Activated naive CD8-positive, alpha-beta T cell (primary cell): ENCODE measurements around the gene CDC37L1.
"Not testable (repeated sequence)": the region's sequence is repeated elsewhere in the genome, so short reads cannot be mapped to it uniquely, and the experiment has no call there.

ENCODE experiments used
- H3K27ac Mint-ChIP-seq: one replicate; pipeline ENCODE4 v1.8.0; 2021; ENCODE audit warnings: mixed read lengths
- H3K27me3 Mint-ChIP-seq: one replicate; pipeline ENCODE4 v1.8.0; 2021; ENCODE audit warnings: mixed read lengths
- H3K36me3 Mint-ChIP-seq: one replicate; pipeline ENCODE4 v1.8.0; 2021; ENCODE audit warnings: mixed read lengths
- H3K4me1 Mint-ChIP-seq: one replicate; pipeline ENCODE4 v1.8.0; 2021; ENCODE audit warnings: low read depth, mixed read lengths
- H3K4me3 Mint-ChIP-seq: one replicate; pipeline ENCODE4 v1.8.0; 2021; ENCODE audit warnings: mild to moderate bottlenecking, mixed read lengths
- H3K9me3 Mint-ChIP-seq: one replicate; pipeline ENCODE4 v1.8.0; 2021; ENCODE audit warnings: low read depth, mixed read lengths

Gene CDC37L1

DNA sequence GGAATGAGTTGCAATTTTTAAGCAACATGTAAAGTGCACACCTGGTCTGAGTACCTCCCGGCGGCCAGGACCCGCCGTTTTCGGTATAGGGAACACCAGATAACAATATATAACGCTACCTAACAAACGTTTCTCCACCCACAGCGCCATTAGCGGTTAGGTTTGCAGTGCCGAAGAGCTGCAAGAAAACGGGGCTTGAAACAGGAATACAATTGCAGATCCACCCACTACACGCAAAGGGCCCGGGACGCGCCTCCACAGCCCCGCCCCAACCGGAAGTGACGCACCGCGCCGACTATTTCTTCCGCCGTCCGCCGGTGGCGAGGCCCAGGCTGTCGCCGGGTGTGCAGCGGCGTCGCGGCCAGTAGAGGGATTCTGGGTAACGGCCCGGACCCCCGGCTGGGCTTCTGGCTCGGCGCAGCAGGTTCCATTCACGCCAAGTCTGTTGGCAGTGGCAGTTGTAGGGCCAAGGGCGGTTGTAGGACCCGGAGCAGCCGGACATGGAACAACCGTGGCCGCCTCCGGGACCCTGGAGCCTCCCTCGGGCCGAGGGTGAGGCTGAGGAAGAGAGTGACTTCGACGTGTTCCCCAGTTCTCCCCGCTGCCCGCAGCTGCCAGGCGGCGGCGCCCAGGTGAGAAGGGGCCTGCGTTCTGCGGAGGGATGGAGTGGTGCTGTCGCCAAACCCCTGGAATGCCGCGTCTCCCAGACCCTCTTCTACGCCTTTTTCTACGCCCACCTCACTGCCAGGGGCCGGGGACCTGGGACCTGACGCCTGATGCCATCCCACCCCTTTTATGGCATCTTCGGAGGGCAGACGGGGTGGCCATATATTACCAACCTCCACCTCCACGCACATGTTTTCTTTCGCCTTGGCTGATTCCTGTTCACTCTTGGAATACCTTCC, at the start of gene CDC37L1:
CDC37L1 (plus strand) TSS at position 302 of the 905 bp plus-strand sequence; CDS start at position 501, 199 bp downstream.
- Mint-ChIP-seq H3K4me3 (no peak within 1 kb of the TSS), H3K9me3 (no peaks in the 10 kb centered on the region), H3K36me3 (peaks cover 10% of the 10 kb centered on the region)

GRCh38 chr9:4630836-4631235, 48.5 kb upstream of the CDC37L1 start:
- Mint-ChIP-seq H3K27me3 (no peaks in the 10 kb centered on the region), H3K36me3 (peaks cover 8% of the 10 kb centered on the region), H3K27ac (no peak overlapping the region), H3K4me3 (no peak overlapping the region), H3K4me1 (peaks cover 2% of the 10 kb centered on the region), H3K9me3 (no peaks in the 10 kb centered on the region)

More for the DNA sequence above, at the start of gene CDC37L1:
- H3K4me1 Mint-ChIP-seq: peaks cover 15% of the 10 kb centered on the region
- no peak within 1 kb of the TSS for H3K27ac Mint-ChIP-seq
- H3K27me3 Mint-ChIP-seq: no peaks in the 10 kb centered on the region

DNA sequence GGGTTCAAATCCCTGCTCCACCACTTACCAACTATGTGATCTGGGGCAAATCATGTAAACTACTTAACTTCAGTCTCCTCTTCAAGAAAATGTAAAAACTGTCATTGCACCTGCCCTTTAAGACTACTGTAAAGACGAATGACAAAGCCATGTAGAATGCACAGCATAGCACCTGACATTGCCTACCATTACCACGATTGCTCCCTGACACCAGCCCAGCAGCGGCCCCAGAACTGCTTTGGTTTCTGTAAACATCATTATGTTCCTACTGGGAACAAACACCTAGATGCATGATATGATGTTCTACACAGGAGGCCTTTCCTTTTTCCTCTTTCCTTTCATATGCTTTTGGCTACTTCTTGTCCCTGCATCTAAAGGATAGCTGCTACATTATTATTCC, 40.4 kb upstream of the CDC37L1 start:
- no peak overlapping the region for H3K27ac Mint-ChIP-seq
- no peaks in the 10 kb centered on the region for H3K9me3 Mint-ChIP-seq

DNA sequence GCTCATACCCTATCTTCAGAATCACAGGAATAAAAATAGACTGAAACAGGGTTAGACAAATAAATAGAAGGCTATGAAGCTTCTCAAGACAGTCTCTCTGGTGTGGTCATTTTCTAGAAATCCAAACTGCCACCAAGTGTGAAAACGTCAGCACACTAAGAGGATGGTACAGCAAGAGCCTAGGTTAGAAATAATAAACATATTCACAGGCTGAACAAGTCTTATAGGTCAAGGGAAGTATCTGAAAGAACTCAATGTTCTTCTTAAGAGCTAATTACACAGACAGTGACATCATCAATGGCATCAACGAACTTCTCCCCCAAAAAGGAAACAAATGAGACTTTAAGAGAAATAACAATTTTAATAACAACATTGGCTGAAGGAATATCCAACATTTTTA, 39.9 kb upstream of the CDC37L1 start:
- Mint-ChIP-seq H3K4me3 (no peak overlapping the region), H3K27me3 (no peaks in the 10 kb centered on the region), H3K9me3 (no peaks in the 10 kb centered on the region), H3K36me3 (peaks cover 6% of the 10 kb centered on the region), H3K4me1 (peaks cover 9% of the 10 kb centered on the region), H3K27ac (no peak overlapping the region)

More for the DNA sequence above, 40.4 kb upstream of the CDC37L1 start:
- Mint-ChIP-seq H3K4me3 (no peak overlapping the region), H3K4me1 (peaks cover 9% of the 10 kb centered on the region), H3K27me3 (no peaks in the 10 kb centered on the region), H3K36me3 (peaks cover 6% of the 10 kb centered on the region)

- Mint-ChIP-seq H3K27ac (no peak overlapping the region), H3K27me3 (no peaks in the 10 kb centered on the region), H3K4me3 (no peak overlapping the region), H3K36me3 (peaks cover 3% of the 10 kb centered on the region), H3K9me3 (no peaks in the 10 kb centered on the region), H3K4me1 (peaks cover 12% of the 10 kb centered on the region)
Observed at GRCh38 chr9:4640027-4640426, 39.3 kb upstream of the CDC37L1 start.

DNA sequence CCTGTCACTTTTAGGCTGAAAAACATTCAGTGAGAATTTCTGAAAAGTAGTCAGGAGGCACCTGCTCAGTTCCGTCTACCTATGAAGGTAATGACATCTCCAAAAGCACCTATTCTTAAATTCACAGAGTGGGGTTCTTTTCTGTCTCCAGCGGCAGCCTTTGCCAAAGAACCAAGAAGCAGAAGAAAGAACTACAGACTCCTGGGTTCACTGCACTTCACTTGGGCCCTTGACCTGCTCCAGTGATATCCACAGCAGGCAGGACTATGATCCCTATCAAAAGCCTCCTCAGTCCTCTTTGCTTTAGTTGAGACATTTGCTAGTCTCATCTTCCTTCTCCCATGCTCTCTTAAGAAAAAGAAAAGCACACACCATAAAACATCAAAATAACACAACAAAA, 37.0 kb upstream of the CDC37L1 start:
- no peaks in the 10 kb centered on the region for H3K9me3 Mint-ChIP-seq
- H3K27me3 Mint-ChIP-seq: no peaks in the 10 kb centered on the region
- no peak overlapping the region for H3K27ac Mint-ChIP-seq
- H3K4me3 Mint-ChIP-seq: no peak overlapping the region
- peaks cover 12% of the 10 kb centered on the region for H3K4me1 Mint-ChIP-seq
- peaks cover 2% of the 10 kb centered on the region for H3K36me3 Mint-ChIP-seq

GRCh38 chr9:4654084-4654483, 25.3 kb upstream of the CDC37L1 start:
- peaks cover 2% of the 10 kb centered on the region for H3K27me3 Mint-ChIP-seq
- H3K9me3 Mint-ChIP-seq: no peaks in the 10 kb centered on the region
- H3K36me3 Mint-ChIP-seq: peaks cover 6% of the 10 kb centered on the region
- H3K27ac Mint-ChIP-seq: no peak overlapping the region
- no peaks in the 10 kb centered on the region for H3K4me1 Mint-ChIP-seq
- H3K4me3 Mint-ChIP-seq: no peak overlapping the region

DNA sequence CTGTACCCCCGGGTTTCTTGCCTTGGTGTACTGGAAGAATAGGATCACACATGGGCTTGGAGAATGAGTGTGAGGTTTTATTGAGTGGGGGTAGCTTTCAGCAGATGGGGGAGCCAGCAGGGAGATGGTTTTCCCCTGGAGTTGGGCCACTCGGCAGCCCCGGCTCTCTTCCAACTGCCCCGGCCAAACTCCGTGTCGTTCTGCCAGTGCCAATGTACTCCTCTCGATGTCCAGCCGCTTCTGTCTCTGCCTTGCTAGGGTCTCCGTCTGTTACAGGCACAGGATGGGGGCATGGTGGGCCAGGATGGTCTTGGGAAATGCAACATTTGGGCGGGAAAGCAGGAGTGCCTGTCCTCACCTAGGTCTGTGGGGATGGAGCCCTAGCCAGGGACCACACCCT, 24.8 kb upstream of the CDC37L1 start:
- Mint-ChIP-seq H3K4me1 (no peaks in the 10 kb centered on the region), H3K4me3 (no peak overlapping the region), H3K36me3 (peaks cover 6% of the 10 kb centered on the region), H3K9me3 (no peaks in the 10 kb centered on the region), H3K27ac (no peak overlapping the region), H3K27me3 (peaks cover 2% of the 10 kb centered on the region)

DNA sequence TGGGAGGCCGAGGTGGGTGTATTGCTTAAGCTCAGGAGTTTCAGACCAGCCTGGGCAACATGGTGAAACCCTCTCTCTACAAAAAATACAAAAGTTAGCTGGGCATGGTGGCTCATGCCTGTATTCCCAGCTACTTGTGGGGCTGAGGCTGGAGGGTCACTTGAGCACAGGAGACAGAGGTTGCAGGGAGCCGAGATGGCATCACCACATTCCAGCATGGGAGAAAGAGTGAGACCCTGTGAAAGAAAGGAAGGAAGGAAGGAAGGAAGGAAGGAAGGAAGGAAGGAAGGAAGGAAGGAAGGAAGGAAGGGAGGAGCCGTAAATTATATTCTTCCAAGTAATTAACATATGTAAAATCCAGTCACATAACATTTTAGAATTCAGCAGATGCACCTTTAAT, 23.2 kb upstream of the CDC37L1 start:
- H3K27ac Mint-ChIP-seq, H3K9me3 Mint-ChIP-seq, H3K4me1 Mint-ChIP-seq, H3K36me3 Mint-ChIP-seq, H3K4me3 Mint-ChIP-seq, H3K27me3 Mint-ChIP-seq: not testable (repeated sequence)

GRCh38 chr9:4656621-4657020, 22.7 kb upstream of the CDC37L1 start:
- Mint-ChIP-seq H3K9me3 (no peaks in the 10 kb centered on the region), H3K27me3 (peaks cover 2% of the 10 kb centered on the region), H3K4me1 (peaks cover 10% of the 10 kb centered on the region), H3K36me3 (peaks cover 6% of the 10 kb centered on the region), H3K4me3 (no peak overlapping the region), H3K27ac (no peak overlapping the region)

GRCh38 chr9:4657426-4658159, 21.8 kb upstream of the CDC37L1 start:
- Mint-ChIP-seq H3K9me3 (no peaks in the 10 kb centered on the region), H3K27ac (no peak overlapping the region), H3K4me3 (no peak overlapping the region), H3K27me3 (peaks cover 2% of the 10 kb centered on the region), H3K36me3 (peaks cover 6% of the 10 kb centered on the region), H3K4me1 (peaks cover 16% of the 10 kb centered on the region)

- H3K36me3 Mint-ChIP-seq, H3K9me3 Mint-ChIP-seq, H3K27ac Mint-ChIP-seq, H3K27me3 Mint-ChIP-seq: not testable (repeated sequence)
- peak overlapping the region; percentile 51 for H3K4me3 Mint-ChIP-seq
- H3K4me1 Mint-ChIP-seq: peaks cover 46% of the 10 kb centered on the region
Observed at GRCh38 chr9:4660665-4661064, 18.7 kb upstream of the CDC37L1 start.

GRCh38 chr9:4661165-4661564, 18.2 kb upstream of the CDC37L1 start:
- peak overlapping the region; percentile 93 for H3K4me3 Mint-ChIP-seq
- H3K36me3 Mint-ChIP-seq: no peaks in the 10 kb centered on the region
- H3K4me1 Mint-ChIP-seq: peaks cover 51% of the 10 kb centered on the region
- peak overlapping the region; percentile 93 for H3K27ac Mint-ChIP-seq
- no peaks in the 10 kb centered on the region for H3K9me3 Mint-ChIP-seq
- H3K27me3 Mint-ChIP-seq: peaks cover 2% of the 10 kb centered on the region

DNA sequence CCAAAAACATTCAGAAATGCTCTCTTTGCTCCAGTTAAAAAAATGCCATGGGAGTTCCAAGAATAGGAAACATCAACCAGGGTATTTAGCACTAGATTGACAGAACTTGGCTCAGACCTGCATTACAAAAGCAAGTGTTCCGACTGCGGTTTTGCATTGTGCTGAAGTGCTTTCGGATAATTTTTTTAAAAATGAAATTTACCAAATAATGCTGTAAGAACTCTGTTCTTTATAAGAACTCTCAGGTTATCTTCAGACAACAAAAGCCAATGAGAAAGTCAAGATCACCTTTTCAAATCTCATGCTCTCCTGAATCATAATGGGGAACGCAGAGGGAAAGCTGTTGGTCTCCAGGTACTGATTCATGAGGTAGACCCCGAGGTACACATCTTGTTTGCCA, 17.8 kb upstream of the CDC37L1 start:
- H3K4me1 Mint-ChIP-seq: peaks cover 56% of the 10 kb centered on the region
- H3K4me3 Mint-ChIP-seq: peak overlapping the region; percentile 93
- H3K27ac Mint-ChIP-seq: peak overlapping the region; percentile 93

More for the DNA sequence above, 17.8 kb upstream of the CDC37L1 start:
- H3K27me3 Mint-ChIP-seq: peaks cover 2% of the 10 kb centered on the region
- H3K9me3 Mint-ChIP-seq: no peaks in the 10 kb centered on the region
- H3K36me3 Mint-ChIP-seq: no peaks in the 10 kb centered on the region
